Measurements from ENCODE around the gene SCIN.

The SCIN gene

GRCh38 chr7:12573885-12574284, 3.4 kb downstream of the SCIN start:
- peaks cover 37 to 66% of the 10 kb centered on the region in 2 donors for H3K27me3 Mint-ChIP-seq
- H3K36me3 Mint-ChIP-seq (ENCODE audit: insufficient read depth), result no peaks in the 10 kb centered on the region
- no peak for DNase-seq
- H3K27ac Mint-ChIP-seq, result no peak overlapping the region
- peaks cover 8 to 12% of the 10 kb centered on the region in 2 donors for H3K4me1 Mint-ChIP-seq (ENCODE audit: low read depth in 2 of 2)
- no peak for ATAC-seq (replicated peaks)
- H3K9me3 Mint-ChIP-seq, result no peaks in the 10 kb centered on the region
- no peak overlapping the region for H3K4me3 Mint-ChIP-seq

GRCh38 chr7:12578930-12579640, 8.6 kb downstream of the SCIN start:
- Mint-ChIP-seq H3K36me3 (ENCODE audit: insufficient read depth) (no peaks in the 10 kb centered on the region), H3K4me3 (no peak overlapping the region), H3K4me1 (ENCODE audit: low read depth in 2 of 2) (no peaks in the 10 kb centered on the region), H3K9me3 (no peaks in the 10 kb centered on the region), H3K27me3 (peaks cover 16 to 51% of the 10 kb centered on the region in 2 donors), H3K27ac (no peak overlapping the region)
- DNase-seq (no peak), ATAC-seq (replicated peaks) (no peak)

- H3K4me3 Mint-ChIP-seq, result no peak overlapping the region
- no peak overlapping the region for H3K27ac Mint-ChIP-seq
- ATAC-seq (replicated peaks) (no peak), DNase-seq (no peak)
- no peaks in the 10 kb centered on the region for H3K36me3 Mint-ChIP-seq (ENCODE audit: insufficient read depth)
- H3K9me3 Mint-ChIP-seq, result no peaks in the 10 kb centered on the region
- H3K27me3 Mint-ChIP-seq, result peaks cover 31 to 46% of the 10 kb centered on the region in 2 donors
- no peaks in the 10 kb centered on the region for H3K4me1 Mint-ChIP-seq (ENCODE audit: low read depth in 2 of 2)
Observed at GRCh38 chr7:12581897-12582296, 11.4 kb downstream of the SCIN start.

GRCh38 chr7:12582362-12582761, 11.8 kb downstream of the SCIN start:
- Mint-ChIP-seq H3K4me1 (ENCODE audit: low read depth in 2 of 2) (no peaks in the 10 kb centered on the region), H3K27ac (no peak overlapping the region), H3K36me3 (ENCODE audit: insufficient read depth) (no peaks in the 10 kb centered on the region), H3K27me3 (peaks cover 31 to 42% of the 10 kb centered on the region in 2 donors), H3K9me3 (no peaks in the 10 kb centered on the region), H3K4me3 (no peak overlapping the region)
- ATAC-seq (replicated peaks) (no peak), DNase-seq (no peak)

GRCh38 chr7:12583176-12583575, 12.7 kb downstream of the SCIN start:
- H3K4me3 Mint-ChIP-seq, result no peak overlapping the region
- H3K36me3 Mint-ChIP-seq (ENCODE audit: insufficient read depth), result no peaks in the 10 kb centered on the region
- peaks cover 34 to 42% of the 10 kb centered on the region in 2 donors for H3K27me3 Mint-ChIP-seq
- no peaks in the 10 kb centered on the region for H3K9me3 Mint-ChIP-seq
- ATAC-seq (replicated peaks) (no peak), DNase-seq (no peak)
- H3K27ac Mint-ChIP-seq, result no peak overlapping the region
- no peaks in the 10 kb centered on the region for H3K4me1 Mint-ChIP-seq (ENCODE audit: low read depth in 2 of 2)

GRCh38 chr7:12583922-12584321, 13.4 kb downstream of the SCIN start:
- no peak overlapping the region for H3K4me3 Mint-ChIP-seq
- no peaks in the 10 kb centered on the region for H3K4me1 Mint-ChIP-seq (ENCODE audit: low read depth in 2 of 2)
- no peak overlapping the region for H3K27ac Mint-ChIP-seq
- H3K36me3 Mint-ChIP-seq (ENCODE audit: insufficient read depth), result no peaks in the 10 kb centered on the region
- no peak for ATAC-seq (replicated peaks)
- no peak for DNase-seq
- H3K27me3 Mint-ChIP-seq, result peaks cover 34 to 36% of the 10 kb centered on the region in 2 donors
- H3K9me3 Mint-ChIP-seq, result no peaks in the 10 kb centered on the region

- ATAC-seq (replicated peaks) (no peak), DNase-seq (no peak)
- Mint-ChIP-seq H3K9me3 (no peaks in the 10 kb centered on the region), H3K4me1 (ENCODE audit: low read depth in 2 of 2) (no peaks in the 10 kb centered on the region), H3K27me3 (peaks cover 32% of the 10 kb centered on the region in 2 donors), H3K36me3 (ENCODE audit: insufficient read depth) (no peaks in the 10 kb centered on the region), H3K27ac (no peak overlapping the region), H3K4me3 (no peak overlapping the region)
Observed at GRCh38 chr7:12584930-12585329, 14.4 kb downstream of the SCIN start.

- no peaks in the 10 kb centered on the region for H3K4me1 Mint-ChIP-seq (ENCODE audit: low read depth in 2 of 2)
- no peak overlapping the region for H3K27ac Mint-ChIP-seq
- no peak for ATAC-seq (replicated peaks)
- peaks cover 25 to 26% of the 10 kb centered on the region in 2 donors for H3K27me3 Mint-ChIP-seq
- no peaks in the 10 kb centered on the region for H3K9me3 Mint-ChIP-seq
- no peak for DNase-seq
- H3K36me3 Mint-ChIP-seq (ENCODE audit: insufficient read depth), result no peaks in the 10 kb centered on the region
- H3K4me3 Mint-ChIP-seq, result no peak overlapping the region
Observed at GRCh38 chr7:12586271-12586670, 15.8 kb downstream of the SCIN start.

GRCh38 chr7:12588259-12588904, 17.9 kb downstream of the SCIN start:
- Mint-ChIP-seq H3K9me3 (no peaks in the 10 kb centered on the region), H3K27ac (no peak overlapping the region), H3K36me3 (ENCODE audit: insufficient read depth) (no peaks in the 10 kb centered on the region), H3K4me3 (no peak overlapping the region), H3K4me1 (ENCODE audit: low read depth in 2 of 2) (no peaks in the 10 kb centered on the region), H3K27me3 (peaks cover 11 to 21% of the 10 kb centered on the region in 2 donors)
- DNase-seq (no peak), ATAC-seq (replicated peaks) (no peak)

GRCh38 chr7:12590559-12590958, 20.0 kb downstream of the SCIN start:
- Mint-ChIP-seq H3K36me3 (ENCODE audit: insufficient read depth) (no peaks in the 10 kb centered on the region), H3K27me3 (peaks cover 14 to 23% of the 10 kb centered on the region in 2 donors), H3K4me3 (no peak overlapping the region), H3K4me1 (ENCODE audit: low read depth in 2 of 2) (no peaks in the 10 kb centered on the region), H3K9me3 (no peaks in the 10 kb centered on the region), H3K27ac (no peak overlapping the region)
- DNase-seq (no peak), ATAC-seq (replicated peaks) (no peak)

GRCh38 chr7:12594122-12594897, 23.8 kb downstream of the SCIN start:
- ATAC-seq (replicated peaks), result no peak
- Mint-ChIP-seq H3K27me3 (peaks cover 12% of the 10 kb centered on the region in 2 donors), H3K36me3 (ENCODE audit: insufficient read depth) (peaks cover 3% of the 10 kb centered on the region), H3K4me3 (no peak overlapping the region), H3K9me3 (no peaks in the 10 kb centered on the region), H3K27ac (no peak overlapping the region), H3K4me1 (ENCODE audit: low read depth in 2 of 2) (no peaks in the 10 kb centered on the region)
- DNase-seq, result no peak

GRCh38 chr7:12595148-12595547, 24.6 kb downstream of the SCIN start:
- ATAC-seq (replicated peaks) (no peak), DNase-seq (no peak)
- peaks cover 3% of the 10 kb centered on the region for H3K36me3 Mint-ChIP-seq (ENCODE audit: insufficient read depth)
- no peak overlapping the region for H3K4me3 Mint-ChIP-seq
- no peak overlapping the region for H3K27ac Mint-ChIP-seq
- peaks cover 12 to 20% of the 10 kb centered on the region in 2 donors for H3K27me3 Mint-ChIP-seq
- no peaks in the 10 kb centered on the region for H3K9me3 Mint-ChIP-seq
- no peaks in the 10 kb centered on the region for H3K4me1 Mint-ChIP-seq (ENCODE audit: low read depth in 2 of 2)

GRCh38 chr7:12596225-12596790, 25.8 kb downstream of the SCIN start:
- Mint-ChIP-seq H3K9me3 (no peaks in the 10 kb centered on the region), H3K27ac (no peak overlapping the region), H3K27me3 (peaks cover 12 to 20% of the 10 kb centered on the region in 2 donors), H3K4me3 (no peak overlapping the region), H3K4me1 (ENCODE audit: low read depth in 2 of 2) (no peaks in the 10 kb centered on the region), H3K36me3 (ENCODE audit: insufficient read depth) (peaks cover 3% of the 10 kb centered on the region)
- ATAC-seq (replicated peaks) (no peak), DNase-seq (no peak)
